H9 (cell line): ENCODE measurements around the gene LRRC3B. TPM values are rescaled to one million over a fixed set of nuclear protein-coding genes. Genes with fewer than 3 reads are reported as not detected.

Experiments
- DNase-seq: peaks from one replicate; pipeline ENCODE4 v3.0.0-alpha.2; 2017
- H2AFZ ChIP-seq: one replicate; pipeline ENCODE4 v1.6.1; 2013; ENCODE audit warnings: mild to moderate bottlenecking, low read length, control low read depth, moderate library complexity
- H2AK5ac ChIP-seq: 2 replicates; pipeline ENCODE4 v1.6.1; 2013; ENCODE audit warnings: low read length, control low read depth, mixed read lengths; ENCODE audit not compliant: insufficient read length
- H2BK120ac ChIP-seq: one replicate; pipeline ENCODE4 v1.6.1; 2013; ENCODE audit warnings: low read depth, mild to moderate bottlenecking, low read length, control low read depth, inconsistent platforms; ENCODE audit not compliant: poor library complexity, severe bottlenecking
- H2BK12ac ChIP-seq: 2 replicates; pipeline ENCODE4 v1.6.1; 2013; ENCODE audit warnings: low read length, control low read depth, mixed read lengths, low read depth; ENCODE audit not compliant: insufficient read length
- H2BK15ac ChIP-seq: 2 replicates; pipeline ENCODE4 v1.6.1; 2013; ENCODE audit warnings: low read depth, low read length, control low read depth
- H2BK20ac ChIP-seq: one replicate; pipeline ENCODE4 v1.6.1; 2013; ENCODE audit warnings: low read depth, mild to moderate bottlenecking, low read length, control low read depth, inconsistent platforms; ENCODE audit not compliant: poor library complexity, severe bottlenecking
- H2BK5ac ChIP-seq: 2 replicates; pipeline ENCODE4 v1.6.1; 2013; ENCODE audit warnings: low read length, control low read depth, mixed read lengths; ENCODE audit not compliant: insufficient read length
- H3K14ac ChIP-seq: 2 replicates; pipeline ENCODE4 v1.6.1; 2013; ENCODE audit warnings: low read length, control low read depth; ENCODE audit not compliant: insufficient read depth
- H3K18ac ChIP-seq: 2 replicates; pipeline ENCODE4 v1.6.1; 2013; ENCODE audit warnings: low read depth, mild to moderate bottlenecking, mixed read lengths, low read length, control low read depth; ENCODE audit not compliant: insufficient read length
- H3K23ac ChIP-seq: 2 replicates; pipeline ENCODE4 v1.6.1; 2013; ENCODE audit warnings: low read length, control low read depth, mixed read lengths, low read depth; ENCODE audit not compliant: insufficient read length
- H3K23me2 ChIP-seq: 2 replicates; pipeline ENCODE4 v1.6.1; 2013; ENCODE audit warnings: low read depth, mild to moderate bottlenecking, mixed read lengths, low read length, control low read depth; ENCODE audit not compliant: insufficient read length, poor library complexity, severe bottlenecking
- H3K27ac ChIP-seq: 2 replicates; pipeline ENCODE4 v1.5.1; 2013; ENCODE audit warnings: low read length, control low read depth, mixed read lengths, low read depth; ENCODE audit not compliant: insufficient read length
- H3K27me3 ChIP-seq: 2 replicates; pipeline ENCODE4 v1.6.1; 2013; ENCODE audit warnings: low read length, control low read depth, inconsistent platforms; ENCODE audit not compliant: insufficient read depth
- H3K4ac ChIP-seq: 2 replicates; pipeline ENCODE4 v1.6.1; 2013; ENCODE audit warnings: low read depth, mild to moderate bottlenecking, control low read depth, inconsistent platforms, low read length, moderate library complexity
- H3K4me1 ChIP-seq: 2 replicates; pipeline ENCODE4 v1.6.1; 2013; ENCODE audit warnings: low read length, control low read depth, inconsistent platforms; ENCODE audit not compliant: insufficient read depth
- H3K4me2 ChIP-seq: 2 replicates; pipeline ENCODE4 v1.6.1; 2013; ENCODE audit warnings: low read length, control low read depth, mixed read lengths; ENCODE audit not compliant: insufficient read length, insufficient read depth
- H3K56ac ChIP-seq: 2 replicates; pipeline ENCODE4 v1.6.1; 2013; ENCODE audit warnings: low read depth, mild to moderate bottlenecking, mixed read lengths, low read length, control low read depth; ENCODE audit not compliant: insufficient read length
- H3K79me1 ChIP-seq: 2 replicates; pipeline ENCODE4 v1.6.1; 2013; ENCODE audit warnings: low read depth, mild to moderate bottlenecking, moderate library complexity, low read length, control low read depth, inconsistent platforms; ENCODE audit not compliant: insufficient read depth, poor library complexity, severe bottlenecking
- H3K79me2 ChIP-seq: 2 replicates; pipeline ENCODE4 v1.6.1; 2013; ENCODE audit warnings: low read length, control low read depth, inconsistent platforms; ENCODE audit not compliant: insufficient read depth
- H3K9ac ChIP-seq: 2 replicates; pipeline ENCODE4 v1.6.1; 2013; ENCODE audit warnings: low read length, control low read depth, mixed read lengths; ENCODE audit not compliant: insufficient read length; ENCODE audit errors: extremely low read depth
- H3K9me3 ChIP-seq: one replicate; pipeline ENCODE4 v1.6.1; 2013; ENCODE audit warnings: low read depth, low read length, inconsistent platforms; ENCODE audit not compliant: control insufficient read depth
- H3T11ph ChIP-seq: one replicate; pipeline ENCODE4 v1.6.1; 2013; ENCODE audit warnings: mild to moderate bottlenecking, low read length, control low read depth, inconsistent platforms
- H4K20me1 ChIP-seq: one replicate; pipeline ENCODE4 v1.6.1; 2013; ENCODE audit not compliant: control insufficient read depth, insufficient read length, insufficient read depth
- H4K5ac ChIP-seq: 2 replicates; pipeline ENCODE4 v1.6.1; 2013; ENCODE audit warnings: low read depth, mild to moderate bottlenecking, mixed read lengths, low read length, control low read depth; ENCODE audit not compliant: insufficient read length
- H4K8ac ChIP-seq: replicated peaks from 2 replicates; pipeline ENCODE4 v1.6.1; 2013; ENCODE audit warnings: low read length, control low read depth, mixed read lengths, low read depth; ENCODE audit not compliant: insufficient read length
- H4K91ac ChIP-seq: 2 replicates; pipeline ENCODE4 v1.6.1; 2013; ENCODE audit warnings: low read depth, mild to moderate bottlenecking, moderate library complexity, mixed read lengths, low read length, control low read depth; ENCODE audit not compliant: insufficient read length
- H3K27ac Mint-ChIP-seq, 3 experiments: 2 replicates in 2 of 3; 3 replicates in 1 of 3; pipeline ENCODE4 v1.8.0; 2020 to 2021; ENCODE audit warnings: mixed read lengths in 3 of 3, mild to moderate bottlenecking in 1 of 3, moderate library complexity in 1 of 3
- H3K27me3 Mint-ChIP-seq: 2 replicates; pipeline ENCODE4 v1.8.0; 2021; ENCODE audit warnings: low read depth, mild to moderate bottlenecking, moderate library complexity, mixed read lengths
- H3K36me3 Mint-ChIP-seq, 3 experiments: 2 replicates in 2 of 3; 3 replicates in 1 of 3; pipeline ENCODE4 v1.8.0; 2020 to 2021; ENCODE audit warnings: low read depth in 3 of 3, mixed read lengths in 3 of 3; ENCODE audit not compliant: insufficient read depth in 1 of 3
- H3K4me1 Mint-ChIP-seq, 2 experiments: 2 replicates each; pipeline ENCODE4 v1.8.0; 2020; ENCODE audit warnings: mixed read lengths in 2 of 2
- H3K4me3 Mint-ChIP-seq, 2 experiments: 2 replicates in 1 of 2; 3 replicates in 1 of 2; pipeline ENCODE4 v1.8.0; 2020 to 2021; ENCODE audit warnings: mild to moderate bottlenecking in 2 of 2, mixed read lengths in 2 of 2, moderate library complexity in 1 of 2
- H3K9me3 Mint-ChIP-seq, 2 experiments: 2 replicates in 1 of 2; 3 replicates in 1 of 2; pipeline ENCODE4 v1.8.0; 2020; ENCODE audit warnings: mild to moderate bottlenecking in 2 of 2, mixed read lengths in 2 of 2, moderate library complexity in 1 of 2
- CTCF ChIP-seq: fragments of 200-600 bp; sonication (generic); conservative IDR thresholded peaks from 3 replicates; pipeline ENCODE4 v1.8.0; 2021; ENCODE audit warnings: antibody characterized with exemption, mild to moderate bottlenecking
- WGBS: extraction: QIAGEN DNeasy Blood & Tissue Kit; methylation state at CpG from one replicate; pipeline ENCODE4 v1.1.7; 2013; ENCODE audit warnings: missing lambda C conversion rate, low lambda C conversion rate, mixed read lengths; ENCODE audit not compliant: insufficient read length; ENCODE audit errors: extremely low coverage; 5-methylcytosine and 5-hydroxymethylcytosine counted together
- total RNA-seq: library from RNA; stranded (reverse); gene quantifications from 2 replicates; pipeline ENCODE4 v1.2.1, GENCODE V29; 2021

LRRC3B gene
- total RNA-seq, 1 experiment from 2014 or later, result 0.35 TPM

DNA sequence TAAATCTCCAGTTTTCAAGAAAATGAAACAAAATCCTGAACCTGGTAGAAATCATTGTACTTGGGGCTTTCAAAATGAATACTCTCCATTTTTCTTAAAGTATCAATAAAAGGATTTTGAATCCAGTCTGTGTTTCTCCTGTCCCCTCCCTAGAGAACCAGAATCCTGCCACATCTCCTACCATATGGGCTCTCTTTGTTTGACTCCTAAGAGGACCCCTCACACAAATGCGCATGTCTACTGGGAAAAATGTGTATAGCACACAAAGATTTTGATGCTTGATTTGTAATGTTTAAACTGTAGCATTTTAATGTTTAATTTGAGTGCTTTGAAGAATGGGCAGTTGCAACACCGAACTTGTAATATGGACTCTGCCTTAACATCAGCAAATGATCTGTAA lies 25.9 kb downstream of the LRRC3B start:
- WGBS, result no CpG with 5 or more reads among the region's 2 CpGs
- Histone ChIP-seq H3K27ac (no peak overlapping the region), H3K23ac (no peak overlapping the region), H4K91ac (no peak overlapping the region), H3K79me1 (no peaks in the 10 kb centered on the region), H4K20me1 (no peaks in the 10 kb centered on the region), H3K4me2 (no peak overlapping the region), H3K79me2 (no peaks in the 10 kb centered on the region), H2AK5ac (no peak overlapping the region), H3K9me3 (no peaks in the 10 kb centered on the region), H3K27me3 (no peaks in the 10 kb centered on the region), H3K9ac (no peak overlapping the region), H3K14ac (no peak overlapping the region), H3T11ph (no peak overlapping the region), H4K8ac (no peak overlapping the region), H3K56ac (no peak overlapping the region), H3K18ac (no peak overlapping the region), H3K23me2 (no peaks in the 10 kb centered on the region), H3K4ac (no peak overlapping the region), H2AFZ (no peak overlapping the region), H2BK12ac (no peak overlapping the region), H2BK5ac (no peak overlapping the region), H4K5ac (no peak overlapping the region), H2BK20ac (no peak overlapping the region), H3K4me1 (no peaks in the 10 kb centered on the region), H2BK120ac (no peak overlapping the region), H2BK15ac (no peak overlapping the region)
- no peak overlapping the region for H3K4me3 Mint-ChIP-seq
- H3K36me3 Mint-ChIP-seq, result no peaks in the 10 kb centered on the region
- H3K4me1 Mint-ChIP-seq, result peaks cover 0 to 3% of the 10 kb centered on the region in 2 experiments; a peak in 1 of 4 replicates
- no peak for DNase-seq
- H3K9me3 Mint-ChIP-seq, result no peaks in the 10 kb centered on the region
- H3K27ac Mint-ChIP-seq, result no peak overlapping the region
- TF ChIP-seq CTCF, result no peak
- H3K27me3 Mint-ChIP-seq, result no peaks in the 10 kb centered on the region
